Measurements from ENCODE around the gene FCHSD1. TPM values are rescaled to one million over a fixed set of nuclear protein-coding genes. Genes with fewer than 3 reads are reported as not detected.

Gene FCHSD1
- total RNA-seq, 4 donors from 2014 or later = 15.2 to 28.3 (median 22.7) TPM

GRCh38 chr5:141668601-141669265 lies 17.5 kb upstream of the FCHSD1 start:
- intact Hi-C loops (cut with DNase I) = no loop called here
- H3K4me3 ChIP-seq (replicated peaks in 1 of 3) = no peak overlapping the region
- no peak overlapping the region for H3K27ac ChIP-seq
- TF ChIP-seq POLR2A (IDR thresholded peaks at IDR 0.05) (no peak), CTCF (IDR thresholded peaks at IDR 0.05) (no peak)
- H3K27me3 ChIP-seq = no peaks in the 10 kb centered on the region
- H3K9me3 ChIP-seq = no peaks in the 10 kb centered on the region
- DNase-seq = no peak
- 83 to 85% methylated on average over 8 of the region's 8 CpGs for WGBS, 2 donors
- no peaks in the 10 kb centered on the region for H3K36me3 ChIP-seq
- H3K4me1 ChIP-seq = peaks cover 0 to 9% of the 10 kb centered on the region in 2 donors

GRCh38 chr5:141665995-141666940 lies 15.1 kb upstream of the FCHSD1 start:
- no peaks in the 10 kb centered on the region for H3K36me3 ChIP-seq
- DNase-seq = no peak
- 86 to 89% methylated on average over 18 of the region's 18 CpGs for WGBS, 2 donors
- H3K4me1 ChIP-seq = no peaks in the 10 kb centered on the region
- no peaks in the 10 kb centered on the region for H3K9me3 ChIP-seq
- H3K27me3 ChIP-seq = no peaks in the 10 kb centered on the region
- intact Hi-C loops (cut with DNase I) = no loop called here
- H3K4me3 ChIP-seq (replicated peaks in 1 of 3) = no peak overlapping the region
- H3K27ac ChIP-seq = no peak overlapping the region
- TF ChIP-seq CTCF (IDR thresholded peaks at IDR 0.05) (no peak), POLR2A (IDR thresholded peaks at IDR 0.05) (no peak)

- Histone ChIP-seq H3K9me3 (no peaks in the 10 kb centered on the region), H3K4me3 (replicated peaks in 1 of 3) (no peak overlapping the region), H3K27ac (no peak overlapping the region), H3K27me3 (no peaks in the 10 kb centered on the region), H3K36me3 (no peaks in the 10 kb centered on the region), H3K4me1 (no peaks in the 10 kb centered on the region)
- intact Hi-C loops (cut with DNase I) = no loop called here
- peak; percentile 77 to 79 for DNase-seq
- peak; percentile 65 to 91 (median 77) for TF ChIP-seq CTCF (IDR thresholded peaks at IDR 0.05)
- no peak for TF ChIP-seq POLR2A (IDR thresholded peaks at IDR 0.05)
- WGBS, 2 donors = 34 to 38% methylated on average over 7 to 12 of the region's 13 CpGs
These were observed 13.7 kb upstream of the FCHSD1 start for GRCh38 chr5:141664733-141665461.

- WGBS, 2 donors = 84 to 87% methylated on average over 8 of the region's 8 CpGs
- no peaks in the 10 kb centered on the region for H3K27me3 ChIP-seq
- no peaks in the 10 kb centered on the region for H3K36me3 ChIP-seq
- no peak overlapping the region for H3K27ac ChIP-seq
- H3K4me3 ChIP-seq (replicated peaks in 1 of 3) = no peak overlapping the region
- DNase-seq = no peak
- intact Hi-C loops (cut with DNase I) = no loop called here
- no peaks in the 10 kb centered on the region for H3K9me3 ChIP-seq
- TF ChIP-seq POLR2A (IDR thresholded peaks at IDR 0.05) (no peak), CTCF (IDR thresholded peaks at IDR 0.05) (no peak)
- no peaks in the 10 kb centered on the region for H3K4me1 ChIP-seq
These were observed 12.3 kb upstream of the FCHSD1 start for GRCh38 chr5:141663506-141663905.

Data from thyroid gland (tissue), 4 donors.